ENCODE data around the gene SFRP4. TPM values are rescaled to one million over a fixed set of nuclear protein-coding genes. Genes with fewer than 3 reads are reported as not detected.
A peak's percentile ranks its signal among the peaks of the same experiment; 100 is the strongest.

The SFRP4 gene
- total and polyA plus RNA-seq, 2 donors from 2014 or later, result 1.5 to 6.8 TPM

- H3K27ac ChIP-seq (ENCODE audit: low read depth in 2 of 2, low read length in 2 of 2), result no peak overlapping the region
- H3K4me3 ChIP-seq (ENCODE audit: low read length in 3 of 3), result no peak overlapping the region
- H3K9me3 ChIP-seq (ENCODE audit: control insufficient read depth in 2 of 3, insufficient read depth in 1 of 3, low read length in 3 of 3), result no peaks in the 10 kb centered on the region
- H3K27me3 ChIP-seq (ENCODE audit: control insufficient read depth, insufficient read depth, low read length), result no peaks in the 10 kb centered on the region
- no peak overlapping the region for H3K9ac ChIP-seq (ENCODE audit: low read length in 3 of 3)
- intact Hi-C loops (cut with DNase I), result no loop called here
- no peaks in the 10 kb centered on the region for H3K4me1 ChIP-seq (ENCODE audit: control insufficient read depth in 2 of 3, insufficient read depth in 2 of 3, low read depth in 1 of 3, low read length in 3 of 3)
- no peak for DNase-seq
- no peak for FAIRE-seq
- peaks cover 0 to 7% (median 2%) of the 10 kb centered on the region in 3 donors for H3K36me3 ChIP-seq (ENCODE audit: control insufficient read depth in 2 of 3, insufficient read depth in 3 of 3, low read length in 3 of 3)
- TF ChIP-seq CTCF (IDR thresholded peaks at IDR 0.05; ENCODE audit: borderline replicate concordance, extremely low read depth, insufficient read depth), result no peak
Observed at GRCh38 chr7:37952240-37952639, 35.6 kb upstream of the SFRP4 start.

- no peak for FAIRE-seq
- intact Hi-C loops (cut with DNase I), result no loop called here
- H3K4me3 ChIP-seq (ENCODE audit: low read length in 3 of 3), result no peak overlapping the region
Observed at GRCh38 chr7:37947941-37948210, 31.3 kb upstream of the SFRP4 start.

DNA sequence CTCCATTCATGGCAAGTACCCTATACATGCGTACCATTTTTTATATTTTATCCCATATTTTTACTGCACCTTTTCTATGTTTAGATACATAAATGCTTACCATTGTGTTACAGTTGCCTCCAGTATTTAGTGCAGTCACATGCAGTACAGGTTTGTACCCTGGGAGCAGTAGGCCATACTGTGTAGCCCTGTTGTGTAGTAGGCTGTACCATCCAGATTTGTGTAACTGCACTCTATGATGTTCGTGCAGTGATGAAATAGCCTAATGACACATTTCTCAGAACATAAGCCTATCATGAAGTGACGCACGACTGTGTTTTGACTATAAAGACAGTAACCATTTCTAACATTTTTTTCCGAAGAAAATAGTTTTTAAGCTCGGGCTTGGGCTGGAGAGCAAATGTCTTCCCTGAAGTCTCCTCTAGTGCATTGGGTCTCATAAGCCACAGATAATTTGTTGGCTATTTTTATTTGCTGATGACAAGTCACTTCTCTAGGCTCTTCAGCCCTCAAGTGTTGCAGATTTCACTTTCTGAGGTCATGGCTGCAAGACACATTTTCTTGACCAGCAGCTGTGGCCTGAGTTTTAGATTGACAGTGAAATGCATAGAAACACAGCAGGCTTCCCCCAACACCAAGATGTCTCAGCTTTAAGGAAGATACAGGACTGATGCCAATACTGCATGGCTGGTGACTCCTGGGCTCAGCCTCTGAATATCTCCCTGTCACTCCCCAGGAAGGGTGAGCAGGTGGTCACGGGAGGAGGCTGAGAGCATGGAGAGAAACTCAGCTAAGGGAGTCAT is 30.7 kb upstream of the SFRP4 start:
- FAIRE-seq, result no peak
- no peaks in the 10 kb centered on the region for H3K27me3 ChIP-seq (ENCODE audit: control insufficient read depth, insufficient read depth, low read length)
- no peak for TF ChIP-seq CTCF (IDR thresholded peaks at IDR 0.05; ENCODE audit: borderline replicate concordance, extremely low read depth, insufficient read depth)
- intact Hi-C loops (cut with DNase I), result no loop called here
- H3K4me3 ChIP-seq (ENCODE audit: low read length in 3 of 3), result no peak overlapping the region
- peaks cover 0 to 4% (median under 1%) of the 10 kb centered on the region in 3 donors for H3K4me1 ChIP-seq (ENCODE audit: control insufficient read depth in 2 of 3, insufficient read depth in 2 of 3, low read depth in 1 of 3, low read length in 3 of 3)
- H3K9me3 ChIP-seq (ENCODE audit: control insufficient read depth in 2 of 3, insufficient read depth in 1 of 3, low read length in 3 of 3), result no peaks in the 10 kb centered on the region
- H3K36me3 ChIP-seq (ENCODE audit: control insufficient read depth in 2 of 3, insufficient read depth in 3 of 3, low read length in 3 of 3), result peaks cover 0 to 7% (median 2%) of the 10 kb centered on the region in 3 donors
- no peak overlapping the region for H3K9ac ChIP-seq (ENCODE audit: low read length in 3 of 3)
- no peak overlapping the region for H3K27ac ChIP-seq (ENCODE audit: low read depth in 2 of 2, low read length in 2 of 2)
- DNase-seq, result no peak

More at GRCh38 chr7:37947941-37948210, 31.3 kb upstream of the SFRP4 start:
- no peak overlapping the region for H3K27ac ChIP-seq (ENCODE audit: low read depth in 2 of 2, low read length in 2 of 2)
- H3K36me3 ChIP-seq (ENCODE audit: control insufficient read depth in 2 of 3, insufficient read depth in 3 of 3, low read length in 3 of 3), result peaks cover 0 to 7% (median 2%) of the 10 kb centered on the region in 3 donors
- H3K9me3 ChIP-seq (ENCODE audit: control insufficient read depth in 2 of 3, insufficient read depth in 1 of 3, low read length in 3 of 3), result no peaks in the 10 kb centered on the region
- H3K4me1 ChIP-seq (ENCODE audit: control insufficient read depth in 2 of 3, insufficient read depth in 2 of 3, low read depth in 1 of 3, low read length in 3 of 3), result peaks cover 0 to 3% (median 0%) of the 10 kb centered on the region in 3 donors
- no peaks in the 10 kb centered on the region for H3K27me3 ChIP-seq (ENCODE audit: control insufficient read depth, insufficient read depth, low read length)
- H3K9ac ChIP-seq (ENCODE audit: low read length in 3 of 3), result no peak overlapping the region
- peak in 4 of 5 donors; percentile 43 to 67 (median 58) for DNase-seq
- TF ChIP-seq CTCF (IDR thresholded peaks at IDR 0.05; ENCODE audit: borderline replicate concordance, extremely low read depth, insufficient read depth), result no peak

Data from kidney (tissue), 14 donors.